Stimulated activated CD4-positive, alpha-beta T cell treated with anti-CD3 and anti-CD28 coated beads, Interleukin-4, amount 100 ng/mL, for 1 hour (primary cell): Measurements from ENCODE around the gene CFAP68.
A peak's percentile ranks its signal among the peaks of the same experiment; 100 is the strongest.
"Not testable (repeated sequence)": the region's sequence is repeated elsewhere in the genome, so short reads cannot be mapped to it uniquely, and the experiment has no call there.

Experiments used
- DNase-seq: peaks from one replicate; pipeline ENCODE4 v3.0.0-alpha.2; 2020

Gene CFAP68

GRCh38 chr11:111918390-111919256 lies 39.3 kb downstream of the CFAP68 start, which contains the start of gene C11orf52:
C11orf52 (plus strand) TSS chr11:111918913; CDS start chr11:111918973, 60 bp downstream.
- no peak for DNase-seq

GRCh38 chr11:111920908-111921307 lies 41.6 kb downstream of the CFAP68 start:
- no peak for DNase-seq

GRCh38 chr11:111921541-111922230 lies 42.3 kb downstream of the CFAP68 start:
- DNase-seq: no peak

- no peak for DNase-seq
Measured at GRCh38 chr11:111922803-111923202, 43.5 kb downstream of the CFAP68 start.

- DNase-seq: no peak
Measured at GRCh38 chr11:111923351-111923788, 44.0 kb downstream of the CFAP68 start.

- DNase-seq: no peak
Measured at GRCh38 chr11:111923951-111924350, 44.6 kb downstream of the CFAP68 start.

GRCh38 chr11:111925953-111926352 lies 46.6 kb downstream of the CFAP68 start:
- no peak for DNase-seq

GRCh38 chr11:111926505-111927391 lies 47.4 kb downstream of the CFAP68 start:
- peak; percentile 91 for DNase-seq

- no peak for DNase-seq
Measured at GRCh38 chr11:111930472-111930871, 51.1 kb downstream of the CFAP68 start.

GRCh38 chr11:111932611-111932950 lies 53.2 kb downstream of the CFAP68 start:
- no peak for DNase-seq

GRCh38 chr11:111933176-111933575 lies 53.8 kb downstream of the CFAP68 start:
- DNase-seq: not testable (repeated sequence)

GRCh38 chr11:111933872-111934271 lies 54.5 kb downstream of the CFAP68 start:
- no peak for DNase-seq

GRCh38 chr11:111934306-111934705 lies 55.0 kb downstream of the CFAP68 start:
- no peak for DNase-seq
